ENCODE results near the gene ADGRG4. TPM values are rescaled to one million over a fixed set of nuclear protein-coding genes. Genes with fewer than 3 reads are reported as not detected.
A peak's percentile ranks its signal among the peaks of the same experiment; 100 is the strongest.
"Not testable (repeated sequence)": the region's sequence is repeated elsewhere in the genome, so short reads cannot be mapped to it uniquely, and the experiment has no call there.

ADGRG4 gene
- under 1 TPM in 1 of 4 donors, not detected in 3; under 0.01 TPM for total RNA-seq
- polyA plus RNA-seq: not detected

GRCh38 chrX:136300721-136301120 is at the start of gene ADGRG4:
TSS of gene ADGRG4 (plus strand) at chrX:136300963. CDS start at chrX:136308778, 7,815 bp downstream.
- DNase-seq; H3K36me3 ChIP-seq; H3K27me3 ChIP-seq; H3K4me1 ChIP-seq; H3K27ac ChIP-seq; H3K9me3 ChIP-seq; intact Hi-C loops (cut with DNase I); H3K4me3 ChIP-seq: not testable (repeated sequence)
- WGBS, 2 donors: 92 to 96% methylated on average over 4 of the region's 4 CpGs

- peak; percentile 18 for TF ChIP-seq POLR2A (IDR thresholded peaks at IDR 0.05)
- TF ChIP-seq CTCF (IDR thresholded peaks at IDR 0.05): no peak
- peak; percentile 63 to 79 (median 76) for TF ChIP-seq POLR2AphosphoS5 (IDR thresholded peaks at IDR 0.05)
- H3K4me1 ChIP-seq: peaks cover 0 to 7% (median 0%) of the 10 kb centered on the region in 4 donors
- peak within 1 kb of the TSS; percentile 86 to 91 (median 89) for H3K27ac ChIP-seq
- DNase-seq: peak; percentile 82
- H3K4me3 ChIP-seq: peak within 1 kb of the TSS; percentile 64 to 79 (median 74)
- intact Hi-C loops (cut with DNase I): loop anchor here (5.0 to 10.0 kb wide), 3 partner anchors 104 to 264 kb away; partner anchors contain the start of genes FHL1, HTATSF1 and SLC9A6
- 1% methylated on average over 73 of the region's 73 CpGs for WGBS, 2 donors
- no peaks in the 10 kb centered on the region for H3K9me3 ChIP-seq
- H3K36me3 ChIP-seq: no peaks in the 10 kb centered on the region
- H3K27me3 ChIP-seq: no peaks in the 10 kb centered on the region
Observed at GRCh38 chrX:136251041-136251991, 49.4 kb upstream of the ADGRG4 start, which contains the start of gene MAP7D3. TSS of gene MAP7D3 (minus strand) at chrX:136251400. CDS start at chrX:136251358, 42 bp downstream.

- WGBS, 2 donors: 63 to 67% methylated on average over 5 of the region's 5 CpGs
- Histone ChIP-seq H3K27ac (peak overlapping the region; percentile 44 to 65 (median 52)), H3K4me1 (no peaks in the 10 kb centered on the region), H3K9me3 (no peaks in the 10 kb centered on the region), H3K4me3 (no peak overlapping the region), H3K27me3 (no peaks in the 10 kb centered on the region), H3K36me3 (no peaks in the 10 kb centered on the region)
- no peak for DNase-seq
- intact Hi-C loops (cut with DNase I): loop anchor here (10.0 kb wide), 1 partner anchor 239 kb away; the partner anchor contains the start of gene HTATSF1
- TF ChIP-seq EP300 (IDR thresholded peaks at IDR 0.05) (no peak), POLR2AphosphoS5 (IDR thresholded peaks at IDR 0.05) (no peak), POLR2A (IDR thresholded peaks at IDR 0.05) (no peak), CTCF (IDR thresholded peaks at IDR 0.05) (no peak)
Observed at GRCh38 chrX:136255541-136255940, 45.2 kb upstream of the ADGRG4 start.

GRCh38 chrX:136256026-136256425 is 44.7 kb upstream of the ADGRG4 start:
- TF ChIP-seq EP300 (IDR thresholded peaks at IDR 0.05) (no peak), POLR2A (IDR thresholded peaks at IDR 0.05) (no peak), CTCF (IDR thresholded peaks at IDR 0.05) (no peak), POLR2AphosphoS5 (IDR thresholded peaks at IDR 0.05) (no peak)
- H3K4me1 ChIP-seq: no peaks in the 10 kb centered on the region
- H3K27ac ChIP-seq: peak overlapping the region; percentile 44 to 65 (median 52)
- H3K4me3 ChIP-seq: no peak overlapping the region
- no peak for DNase-seq
- no peaks in the 10 kb centered on the region for H3K27me3 ChIP-seq
- H3K36me3 ChIP-seq: no peaks in the 10 kb centered on the region
- WGBS, 2 donors: 47 to 72% methylated on average over 7 of the region's 7 CpGs
- intact Hi-C loops (cut with DNase I): loop anchor here (10.0 kb wide), 1 partner anchor 239 kb away; the partner anchor contains the start of gene HTATSF1
- no peaks in the 10 kb centered on the region for H3K9me3 ChIP-seq

- Histone ChIP-seq H3K4me3 (no peak overlapping the region), H3K36me3 (no peaks in the 10 kb centered on the region), H3K9me3 (no peaks in the 10 kb centered on the region), H3K4me1 (no peaks in the 10 kb centered on the region), H3K27me3 (no peaks in the 10 kb centered on the region), H3K27ac (peak overlapping the region in 1 of 4 donors; percentile 64)
- WGBS, 2 donors: 96% methylated on average over 1 of the region's 1 CpG
- DNase-seq: no peak
- intact Hi-C loops (cut with DNase I): loop anchor here (10.0 kb wide), 1 partner anchor 236 kb away; the partner anchor contains the start of gene HTATSF1
- no peak for TF ChIP-seq POLR2AphosphoS5 (IDR thresholded peaks at IDR 0.05)
- no peak for TF ChIP-seq EP300 (IDR thresholded peaks at IDR 0.05)
- no peak for TF ChIP-seq POLR2A (IDR thresholded peaks at IDR 0.05)
- TF ChIP-seq CTCF (IDR thresholded peaks at IDR 0.05): no peak
Observed at GRCh38 chrX:136258951-136259350, 41.8 kb upstream of the ADGRG4 start.
